Neural cell (in vitro differentiated cells): ENCODE measurements around the gene HOXB9. TPM values are rescaled to one million over a fixed set of nuclear protein-coding genes. Genes with fewer than 3 reads are reported as not detected.

Source experiments
- H2AFZ ChIP-seq: fragments of 200-600, 300-800 bp; sonication (generic), shearing (Covaris generic); 2 replicates; pipeline ENCODE4 v1.6.0; 2014; ENCODE audit warnings: low read depth, mild to moderate bottlenecking, antibody characterized with exemption, low read length, moderate library complexity
- H3F3A ChIP-seq: fragments of 200-600 bp; shearing (Covaris generic); 2 replicates; pipeline ENCODE4 v1.6.1; 2016; ENCODE audit warnings: mild to moderate bottlenecking, moderate library complexity, mixed read lengths, antibody characterized with exemption, low read length; ENCODE audit not compliant: insufficient read depth, poor library complexity, severe bottlenecking
- H3K27ac ChIP-seq: fragments of 200-600, 300-800 bp; sonication (generic), shearing (Covaris generic); 2 replicates; pipeline ENCODE4 v1.5.1; 2014; ENCODE audit warnings: mild to moderate bottlenecking, low read length, moderate library complexity
- H3K27me3 ChIP-seq: fragments of 300-800, 200-600 bp; sonication (generic), shearing (Covaris generic); 2 replicates; pipeline ENCODE4 v1.6.0; 2014; ENCODE audit warnings: mild to moderate bottlenecking, low read depth, low read length, moderate library complexity; ENCODE audit not compliant: insufficient read depth
- H3K36me3 ChIP-seq: fragments of 300-800, 200-600 bp; sonication (generic), shearing (Covaris generic); 2 replicates; pipeline ENCODE4 v1.5.1; 2014; ENCODE audit warnings: mild to moderate bottlenecking, antibody characterized with exemption, low read length, moderate library complexity; ENCODE audit not compliant: insufficient read depth
- H3K4me2 ChIP-seq: fragments of 300-800, 200-600 bp; sonication (generic), shearing (Covaris generic); 2 replicates; pipeline ENCODE4 v1.6.0; 2014; ENCODE audit warnings: mild to moderate bottlenecking, low read length
- H3K4me3 ChIP-seq: fragments of 300-800, 200-600 bp; sonication (generic), shearing (Covaris generic); 2 replicates; pipeline ENCODE4 v1.5.1; 2014; ENCODE audit warnings: mild to moderate bottlenecking, low read length, moderate library complexity
- H3K79me2 ChIP-seq: fragments of 200-600 bp; shearing (Covaris generic); replicated peaks from 2 replicates; pipeline ENCODE4 v1.6.0; 2014; ENCODE audit warnings: mild to moderate bottlenecking, low read length, moderate library complexity; ENCODE audit not compliant: insufficient read depth
- H3K9ac ChIP-seq: fragments of 300-800, 200-600 bp; sonication (generic), shearing (Covaris generic); 2 replicates; pipeline ENCODE4 v1.6.1; 2016; ENCODE audit warnings: mild to moderate bottlenecking, low read length, mixed read lengths
- H3K9me2 ChIP-seq: fragments of 200-600 bp; shearing (Covaris generic); 2 replicates; pipeline ENCODE4 v1.6.1; 2016; ENCODE audit warnings: mild to moderate bottlenecking, low read length, mixed read lengths; ENCODE audit not compliant: insufficient read depth
- H3K9me3 ChIP-seq: fragments of 200-600, 300-800 bp; sonication (generic), shearing (Covaris generic); 2 replicates; pipeline ENCODE4 v1.6.1; 2016; ENCODE audit warnings: mild to moderate bottlenecking, mixed run types, low read length, moderate library complexity, mixed read lengths
- H4K20me1 ChIP-seq: fragments of 200-600 bp; shearing (Covaris generic); 2 replicates; pipeline ENCODE4 v1.6.1; 2016; ENCODE audit warnings: mild to moderate bottlenecking, mixed run types; ENCODE audit not compliant: insufficient read depth
- EP300 ChIP-seq: fragments of 450-650 bp; conservative IDR thresholded peaks from 2 replicates; pipeline ENCODE4 v1.6.1; 2014; ENCODE audit warnings: antibody characterized with exemption, mild to moderate bottlenecking, moderate library complexity; ENCODE audit not compliant: poor library complexity, severe bottlenecking
- EZH2 ChIP-seq: fragments of 200-600, 300-800 bp; shearing (Covaris generic), sonication (generic); IDR thresholded peaks from 2 replicates; pipeline ENCODE4 v1.6.1; 2014; ENCODE audit warnings: antibody characterized with exemption, low read length, borderline replicate concordance, mild to moderate bottlenecking; ENCODE audit not compliant: insufficient read depth, poor library complexity, severe bottlenecking
- MXI1 ChIP-seq: fragments of 450-650 bp; conservative IDR thresholded peaks from 2 replicates; pipeline ENCODE4 v1.6.1; 2014; ENCODE audit warnings: antibody characterized with exemption, mild to moderate bottlenecking; ENCODE audit not compliant: poor library complexity, severe bottlenecking
- POLR2AphosphoS5 ChIP-seq: IDR thresholded peaks from 2 replicates; pipeline ENCODE4 v1.6.1; 2012
- RAD21 ChIP-seq: fragments of 450-650 bp; conservative IDR thresholded peaks from 2 replicates; pipeline ENCODE4 v1.6.1; 2014; ENCODE audit warnings: antibody characterized with exemption, mild to moderate bottlenecking, moderate library complexity
- SMC3 ChIP-seq: fragments of 450-650 bp; conservative IDR thresholded peaks from 2 replicates; pipeline ENCODE4 v1.6.1; 2014; ENCODE audit warnings: antibody characterized with exemption, mild to moderate bottlenecking, moderate library complexity; ENCODE audit not compliant: poor library complexity
- TAF1 ChIP-seq: IDR thresholded peaks from 2 replicates; pipeline ENCODE4 v1.6.1; 2012; ENCODE audit warnings: low read depth
- polyA plus RNA-seq: library from polyadenylated mRNA; depleted of rRNA; stranded (reverse); fragments of >200 nt; gene quantifications from 2 replicates; pipeline ENCODE4 v1.2.3, GENCODE V29; 2014
- TF ChIP-seq, protein P1 (sequence below): IDR thresholded peaks from 2 replicates; pipeline ENCODE4 v1.6.1; 2012; ENCODE audit warnings: borderline replicate concordance
- TF ChIP-seq, protein P2 (sequence below): fragments of 450-650 bp; IDR thresholded peaks from 2 replicates; pipeline ENCODE4 v1.5.1; 2014; ENCODE audit warnings: antibody characterized with exemption, mild to moderate bottlenecking, moderate library complexity; ENCODE audit not compliant: poor library complexity, severe bottlenecking

Gene HOXB9
- polyA plus RNA-seq, 1 donor from 2014 or later = not detected

DNA sequence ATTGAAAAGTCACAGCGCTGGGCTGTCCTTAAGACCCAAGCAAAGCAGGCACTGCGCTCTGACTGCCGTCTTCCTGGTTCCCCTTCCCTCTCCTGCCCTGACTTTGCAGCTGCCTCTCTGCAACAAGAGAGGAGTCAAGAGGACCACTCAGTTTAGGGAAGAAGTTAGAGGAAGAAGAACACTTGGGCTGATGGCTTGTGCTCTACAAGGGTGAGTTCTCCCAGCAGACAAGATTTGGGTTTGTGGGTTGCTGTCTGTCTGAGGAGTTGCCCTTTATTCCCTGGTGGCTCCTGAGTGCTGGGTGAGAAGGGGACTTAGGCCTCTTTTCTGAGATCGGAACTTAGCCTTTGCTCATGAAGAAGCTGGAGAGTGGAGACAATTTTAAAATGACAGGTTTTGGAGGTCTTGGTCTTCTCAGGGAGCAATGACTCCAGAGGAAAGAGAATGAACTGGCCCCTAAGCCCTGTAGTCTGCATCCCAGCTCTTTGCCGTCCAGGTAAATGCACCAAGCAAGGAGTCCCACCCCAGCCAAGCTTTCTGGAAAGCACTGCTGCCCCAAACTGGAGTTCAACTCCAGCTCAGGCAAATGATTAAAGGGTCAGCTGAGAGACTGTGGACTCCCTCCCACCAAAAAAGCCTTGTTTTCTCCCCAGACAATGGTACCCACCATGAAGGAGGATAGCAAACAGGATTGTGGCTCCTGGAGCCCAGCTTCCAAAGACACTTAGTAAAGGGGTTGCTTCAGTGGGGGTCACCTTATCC lies 2.7 kb upstream of the HOXB9 start:
- Histone ChIP-seq H3K36me3 (no peaks in the 10 kb centered on the region), H4K20me1 (no peaks in the 10 kb centered on the region), H3K9me2 (no peaks in the 10 kb centered on the region), H3K27me3 (peaks cover 100% of the 10 kb centered on the region), H3F3A (no peaks in the 10 kb centered on the region), H3K4me2 (no peak overlapping the region), H3K9me3 (no peaks in the 10 kb centered on the region), H3K27ac (no peak overlapping the region), H2AFZ (no peak overlapping the region), H3K9ac (no peak overlapping the region), H3K4me3 (no peak overlapping the region), H3K79me2 (no peaks in the 10 kb centered on the region)
- TF ChIP-seq EP300 = no peak
- TF ChIP-seq MXI1 = no peak
- no peak for TF ChIP-seq POLR2AphosphoS5
- TF ChIP-seq RAD21 = no peak
- TF ChIP-seq, protein P1, sequence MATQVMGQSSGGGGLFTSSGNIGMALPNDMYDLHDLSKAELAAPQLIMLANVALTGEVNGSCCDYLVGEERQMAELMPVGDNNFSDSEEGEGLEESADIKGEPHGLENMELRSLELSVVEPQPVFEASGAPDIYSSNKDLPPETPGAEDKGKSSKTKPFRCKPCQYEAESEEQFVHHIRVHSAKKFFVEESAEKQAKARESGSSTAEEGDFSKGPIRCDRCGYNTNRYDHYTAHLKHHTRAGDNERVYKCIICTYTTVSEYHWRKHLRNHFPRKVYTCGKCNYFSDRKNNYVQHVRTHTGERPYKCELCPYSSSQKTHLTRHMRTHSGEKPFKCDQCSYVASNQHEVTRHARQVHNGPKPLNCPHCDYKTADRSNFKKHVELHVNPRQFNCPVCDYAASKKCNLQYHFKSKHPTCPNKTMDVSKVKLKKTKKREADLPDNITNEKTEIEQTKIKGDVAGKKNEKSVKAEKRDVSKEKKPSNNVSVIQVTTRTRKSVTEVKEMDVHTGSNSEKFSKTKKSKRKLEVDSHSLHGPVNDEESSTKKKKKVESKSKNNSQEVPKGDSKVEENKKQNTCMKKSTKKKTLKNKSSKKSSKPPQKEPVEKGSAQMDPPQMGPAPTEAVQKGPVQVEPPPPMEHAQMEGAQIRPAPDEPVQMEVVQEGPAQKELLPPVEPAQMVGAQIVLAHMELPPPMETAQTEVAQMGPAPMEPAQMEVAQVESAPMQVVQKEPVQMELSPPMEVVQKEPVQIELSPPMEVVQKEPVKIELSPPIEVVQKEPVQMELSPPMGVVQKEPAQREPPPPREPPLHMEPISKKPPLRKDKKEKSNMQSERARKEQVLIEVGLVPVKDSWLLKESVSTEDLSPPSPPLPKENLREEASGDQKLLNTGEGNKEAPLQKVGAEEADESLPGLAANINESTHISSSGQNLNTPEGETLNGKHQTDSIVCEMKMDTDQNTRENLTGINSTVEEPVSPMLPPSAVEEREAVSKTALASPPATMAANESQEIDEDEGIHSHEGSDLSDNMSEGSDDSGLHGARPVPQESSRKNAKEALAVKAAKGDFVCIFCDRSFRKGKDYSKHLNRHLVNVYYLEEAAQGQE = no peak
- no peak for TF ChIP-seq SMC3
- TF ChIP-seq, protein P2, sequence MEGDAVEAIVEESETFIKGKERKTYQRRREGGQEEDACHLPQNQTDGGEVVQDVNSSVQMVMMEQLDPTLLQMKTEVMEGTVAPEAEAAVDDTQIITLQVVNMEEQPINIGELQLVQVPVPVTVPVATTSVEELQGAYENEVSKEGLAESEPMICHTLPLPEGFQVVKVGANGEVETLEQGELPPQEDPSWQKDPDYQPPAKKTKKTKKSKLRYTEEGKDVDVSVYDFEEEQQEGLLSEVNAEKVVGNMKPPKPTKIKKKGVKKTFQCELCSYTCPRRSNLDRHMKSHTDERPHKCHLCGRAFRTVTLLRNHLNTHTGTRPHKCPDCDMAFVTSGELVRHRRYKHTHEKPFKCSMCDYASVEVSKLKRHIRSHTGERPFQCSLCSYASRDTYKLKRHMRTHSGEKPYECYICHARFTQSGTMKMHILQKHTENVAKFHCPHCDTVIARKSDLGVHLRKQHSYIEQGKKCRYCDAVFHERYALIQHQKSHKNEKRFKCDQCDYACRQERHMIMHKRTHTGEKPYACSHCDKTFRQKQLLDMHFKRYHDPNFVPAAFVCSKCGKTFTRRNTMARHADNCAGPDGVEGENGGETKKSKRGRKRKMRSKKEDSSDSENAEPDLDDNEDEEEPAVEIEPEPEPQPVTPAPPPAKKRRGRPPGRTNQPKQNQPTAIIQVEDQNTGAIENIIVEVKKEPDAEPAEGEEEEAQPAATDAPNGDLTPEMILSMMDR = no peak
- TF ChIP-seq TAF1 = no peak
- TF ChIP-seq EZH2 = no peak

DNA sequence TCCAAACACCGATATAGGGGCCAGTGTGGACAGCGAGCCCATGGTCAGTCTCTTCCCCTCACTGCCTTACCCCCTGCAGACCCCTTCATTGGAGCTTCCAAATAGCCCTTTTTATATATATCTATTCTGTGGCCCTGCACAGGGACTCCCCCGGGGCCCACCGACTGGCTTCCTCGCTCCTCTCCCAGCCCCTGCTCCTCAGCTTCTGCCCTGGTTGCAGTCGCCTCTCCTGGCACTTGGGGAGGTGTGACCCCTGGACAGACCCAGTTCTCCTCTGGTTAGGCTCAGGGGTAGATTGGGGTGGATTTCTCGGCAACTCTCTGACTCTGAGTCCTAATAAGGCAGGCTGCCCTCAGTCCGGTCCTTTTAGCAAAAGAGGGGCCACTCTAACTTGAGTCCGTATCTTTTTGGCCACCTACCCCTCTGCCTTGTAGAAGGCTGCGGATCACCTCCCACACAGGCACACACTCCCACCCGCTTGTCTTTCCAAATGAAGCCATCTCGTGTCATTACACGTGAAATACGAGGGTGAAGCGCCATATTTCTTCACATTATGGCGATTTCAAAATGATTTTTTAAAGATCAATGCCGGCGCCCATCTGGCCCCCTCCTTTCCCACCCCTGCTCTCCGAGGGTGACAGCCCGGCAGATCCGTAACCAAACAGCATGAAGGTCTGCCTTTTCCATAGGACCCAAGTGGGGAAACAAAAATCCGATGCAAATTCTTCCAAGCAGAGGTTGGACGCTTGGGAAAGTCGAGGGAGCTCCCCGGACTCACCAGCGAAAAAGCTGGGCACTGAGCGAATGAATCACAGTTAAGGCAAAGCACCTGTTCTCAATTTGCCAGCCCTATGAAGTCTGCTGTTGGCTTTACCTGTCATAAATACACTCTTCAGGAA lies 1.7 kb upstream of the HOXB9 start:
- H3K4me2 ChIP-seq = no peak overlapping the region
- peaks cover 100% of the 10 kb centered on the region for H3K27me3 ChIP-seq
- H3K4me3 ChIP-seq = no peak overlapping the region
- H3K36me3 ChIP-seq = no peaks in the 10 kb centered on the region
- no peaks in the 10 kb centered on the region for H3K79me2 ChIP-seq
- TF ChIP-seq EP300 = no peak
- no peak for TF ChIP-seq EZH2
- no peak for TF ChIP-seq SMC3
- no peak for TF ChIP-seq POLR2AphosphoS5
- no peak overlapping the region for H3K9ac ChIP-seq
- H3K9me2 ChIP-seq = no peaks in the 10 kb centered on the region
- H3K27ac ChIP-seq = no peak overlapping the region
- H4K20me1 ChIP-seq = no peaks in the 10 kb centered on the region
- H2AFZ ChIP-seq = no peak overlapping the region
- H3F3A ChIP-seq = no peaks in the 10 kb centered on the region
- H3K9me3 ChIP-seq = peaks cover 4% of the 10 kb centered on the region
